ENCODE data around the gene POLL. TPM values are rescaled to one million over a fixed set of nuclear protein-coding genes. Genes with fewer than 3 reads are reported as not detected.

Gene POLL
- total and polyA plus RNA-seq, 2 donors (not counting 3 experiments of a cell fraction or from before 2014, with no cell fraction given) = 34.3 to 42.3 TPM

GRCh38 chr10:101631821-101632475, 43.9 kb upstream of the POLL start:
- H3K4me1 ChIP-seq (ENCODE audit: control insufficient read depth, extremely low read depth, insufficient read depth, low read length) = no peaks in the 10 kb centered on the region
- no peak overlapping the region for H3K9ac ChIP-seq (replicated peaks; ENCODE audit: extremely low read depth, insufficient read depth, low read length)
- intact Hi-C loops (cut with micrococcal nuclease) = no loop called here
- no peaks in the 10 kb centered on the region for H3K9me1 ChIP-seq (replicated peaks; ENCODE audit: control insufficient read depth, extremely low read depth, insufficient read depth, low read length)
- FAIRE-seq (no peak), DNase-seq (ENCODE audit: low read depth, low spot score) (no peak)
- no TSS peak for BruUV-seq (replicated peaks)
- H3K27ac ChIP-seq (ENCODE audit: insufficient read depth, low read depth, low read length) = no peak overlapping the region
- TF ChIP-seq POLR2A (IDR thresholded peaks at IDR 0.05; ENCODE audit: low read depth, low read length) = no peak
- TF ChIP-seq JUN (IDR thresholded peaks at IDR 0.05; ENCODE audit: borderline replicate concordance, insufficient read depth, insufficient read length, low read depth) = no peak
- TF ChIP-seq FOS (IDR thresholded peaks at IDR 0.05; ENCODE audit: borderline replicate concordance, insufficient read depth, low read length) = no peak
- no peak for TF ChIP-seq CTCF (IDR thresholded peaks at IDR 0.05; ENCODE audit: extremely low read depth in 1 of 2, insufficient read depth in 1 of 2, low read depth in 1 of 2, low read length in 2 of 2)
- TF ChIP-seq MYC (IDR thresholded peaks at IDR 0.05; ENCODE audit: low read depth, low read length) = no peak
- no peak for TF ChIP-seq GATA2 (IDR thresholded peaks at IDR 0.05; ENCODE audit: insufficient read depth, insufficient read length, low read depth, low read length)
- TF ChIP-seq EZH2 (IDR thresholded peaks at IDR 0.05; ENCODE audit: borderline replicate concordance, low read depth, low read length, severe bottlenecking) = no peak
- no peak for TF ChIP-seq POLR2AphosphoS5 (IDR thresholded peaks at IDR 0.05; ENCODE audit: insufficient read depth, low read depth, low read length)
- TF ChIP-seq MAX (IDR thresholded peaks at IDR 0.05; ENCODE audit: insufficient read depth, insufficient read length) = no peak
- H3K79me2 ChIP-seq (ENCODE audit: control insufficient read depth, insufficient read depth, low read length) = no peaks in the 10 kb centered on the region
- no peak overlapping the region for H3K4me3 ChIP-seq (replicated peaks in 1 of 3; ENCODE audit: insufficient read depth in 1 of 3, low read depth in 1 of 3, low read length in 3 of 3)
- CTCF ChIA-PET = no interaction called here
- no peaks in the 10 kb centered on the region for H4K20me1 ChIP-seq (replicated peaks; ENCODE audit: control insufficient read depth, extremely low read depth, insufficient read depth, low read length)
- H3K27me3 ChIP-seq (ENCODE audit: control insufficient read depth in 2 of 2, insufficient read depth in 2 of 2, low read length in 2 of 2) = no peaks in the 10 kb centered on the region
- H3K9me3 ChIP-seq (replicated peaks; ENCODE audit: control insufficient read depth, insufficient read depth, low read length) = no peaks in the 10 kb centered on the region
- dilution Hi-C loops (cut with MboI; ENCODE audit: extremely low pct_ligation_motif_present, low sequenced_read_pairs) = no loop called here
- POLR2A ChIA-PET = no interaction called here
- no peak overlapping the region for H3K4me2 ChIP-seq (ENCODE audit: insufficient read depth, low read length)
- no peak overlapping the region for H2AFZ ChIP-seq (ENCODE audit: low read depth, low read length)
- H3K36me3 ChIP-seq (ENCODE audit: control insufficient read depth in 2 of 2, extremely low read depth in 1 of 2, insufficient read depth in 2 of 2, low read length in 2 of 2) = peaks cover 0 to 3% of the 10 kb centered on the region in 2 experiments

All from endothelial cell of umbilical vein (primary cell).